Loucy (cell line): Measurements from ENCODE around the gene GAGE10.

Experiments used
- EZH2phosphoT487 ChIP-seq: fragments of 200-600 bp; IDR thresholded peaks from 2 replicates; pipeline ENCODE4 v1.6.1; 2018; ENCODE audit warnings: antibody characterized with exemption, mild to moderate bottlenecking, moderate library complexity, borderline replicate concordance
- TF ChIP-seq, protein P1 (sequence below): fragments of 200-600 bp; sonication (generic); conservative IDR thresholded peaks from 2 replicates; pipeline ENCODE4 v1.5.1; 2014; ENCODE audit warnings: mild to moderate bottlenecking, antibody characterized with exemption, low read length

DNA sequence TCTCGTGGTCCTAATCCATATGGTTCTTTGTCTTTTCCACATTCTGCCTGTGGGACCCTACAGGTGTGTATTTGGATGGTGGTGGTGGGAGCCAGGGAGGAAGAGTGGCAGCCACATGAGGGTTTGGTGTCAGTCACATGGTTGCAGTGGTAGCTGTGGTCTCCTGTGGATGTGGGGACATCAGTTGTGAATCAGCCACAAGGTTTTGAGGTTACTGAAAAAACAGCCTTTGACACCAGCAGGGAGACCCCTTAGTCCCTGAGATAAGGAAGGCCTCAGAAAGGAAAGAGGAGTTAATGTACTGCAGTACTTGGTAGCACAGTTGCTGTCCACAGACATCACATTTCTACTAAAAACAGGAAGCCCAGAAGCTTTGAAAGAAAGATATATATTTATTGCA, 15.8 kb upstream of the GAGE10 start:
- TF ChIP-seq, protein P1, sequence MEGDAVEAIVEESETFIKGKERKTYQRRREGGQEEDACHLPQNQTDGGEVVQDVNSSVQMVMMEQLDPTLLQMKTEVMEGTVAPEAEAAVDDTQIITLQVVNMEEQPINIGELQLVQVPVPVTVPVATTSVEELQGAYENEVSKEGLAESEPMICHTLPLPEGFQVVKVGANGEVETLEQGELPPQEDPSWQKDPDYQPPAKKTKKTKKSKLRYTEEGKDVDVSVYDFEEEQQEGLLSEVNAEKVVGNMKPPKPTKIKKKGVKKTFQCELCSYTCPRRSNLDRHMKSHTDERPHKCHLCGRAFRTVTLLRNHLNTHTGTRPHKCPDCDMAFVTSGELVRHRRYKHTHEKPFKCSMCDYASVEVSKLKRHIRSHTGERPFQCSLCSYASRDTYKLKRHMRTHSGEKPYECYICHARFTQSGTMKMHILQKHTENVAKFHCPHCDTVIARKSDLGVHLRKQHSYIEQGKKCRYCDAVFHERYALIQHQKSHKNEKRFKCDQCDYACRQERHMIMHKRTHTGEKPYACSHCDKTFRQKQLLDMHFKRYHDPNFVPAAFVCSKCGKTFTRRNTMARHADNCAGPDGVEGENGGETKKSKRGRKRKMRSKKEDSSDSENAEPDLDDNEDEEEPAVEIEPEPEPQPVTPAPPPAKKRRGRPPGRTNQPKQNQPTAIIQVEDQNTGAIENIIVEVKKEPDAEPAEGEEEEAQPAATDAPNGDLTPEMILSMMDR, result no peak
- no peak for TF ChIP-seq EZH2phosphoT487
